HG03196 (cell line): ENCODE data around the gene SCIMP.
A peak's percentile ranks its signal among the peaks of the same experiment; 100 is the strongest.
"Not testable (repeated sequence)": the region's sequence is repeated elsewhere in the genome, so short reads cannot be mapped to it uniquely, and the experiment has no call there.

ENCODE experiments used
- ATAC-seq: cut with Tn5 transposase; IDR thresholded peaks from one replicate; pipeline ENCODE4 v1.9.1; 2021; ENCODE audit not compliant: unreplicated experiment

Gene SCIMP

GRCh38 chr17:5191541-5192417 is 42.9 kb downstream of the SCIMP start, which contains the start of gene ZNF594:
Gene ZNF594, minus strand, starts transcription at chr17:5191868. Its CDS starts 7,612 bp downstream, at chr17:5184256.
- ATAC-seq: peak; percentile 97

GRCh38 chr17:5184288-5184687 is 50.4 kb downstream of the SCIMP start:
- ATAC-seq: no peak

- no peak for ATAC-seq
Observed at GRCh38 chr17:5183410-5183793, 51.3 kb downstream of the SCIMP start.

- ATAC-seq: no peak
Observed at GRCh38 chr17:5182597-5183409, 51.9 kb downstream of the SCIMP start.

GRCh38 chr17:5181509-5182305 is 53.0 kb downstream of the SCIMP start:
- ATAC-seq: no peak

GRCh38 chr17:5179003-5179402 is 55.7 kb downstream of the SCIMP start:
- ATAC-seq: no peak

GRCh38 chr17:5175027-5175426 is 59.6 kb downstream of the SCIMP start:
- not testable (repeated sequence) for ATAC-seq

GRCh38 chr17:5165791-5166564 is 68.7 kb downstream of the SCIMP start:
- not testable (repeated sequence) for ATAC-seq

- ATAC-seq: no peak
Observed at GRCh38 chr17:5164436-5164835, 70.2 kb downstream of the SCIMP start.

GRCh38 chr17:5161793-5162192 is 72.9 kb downstream of the SCIMP start:
- ATAC-seq: not testable (repeated sequence)

- ATAC-seq: not testable (repeated sequence)
Observed at GRCh38 chr17:5160702-5161101, 74.0 kb downstream of the SCIMP start.
